ENCODE data around the gene FAM47C.
"Not testable (repeated sequence)": the region's sequence is repeated elsewhere in the genome, so short reads cannot be mapped to it uniquely, and the experiment has no call there.

- TF ChIP-seq POLR2A, CTCF (IDR thresholded peaks at IDR 0.05): not testable (repeated sequence)
These were observed 35.1 kb downstream of the FAM47C start for GRCh38 chrX:37042956-37043885.

All from testis (tissue), 2 donors.